Embryonic facial prominence (tissue), 1 donor: ENCODE results near the gene SDK1.
"Not testable (repeated sequence)": the region's sequence is repeated elsewhere in the genome, so short reads cannot be mapped to it uniquely, and the experiment has no call there.

Experiments
- DNase-seq: peaks from one replicate; pipeline ENCODE4 v3.0.0-alpha.2; 2016; ENCODE audit errors: extremely low spot score

The SDK1 gene

DNA sequence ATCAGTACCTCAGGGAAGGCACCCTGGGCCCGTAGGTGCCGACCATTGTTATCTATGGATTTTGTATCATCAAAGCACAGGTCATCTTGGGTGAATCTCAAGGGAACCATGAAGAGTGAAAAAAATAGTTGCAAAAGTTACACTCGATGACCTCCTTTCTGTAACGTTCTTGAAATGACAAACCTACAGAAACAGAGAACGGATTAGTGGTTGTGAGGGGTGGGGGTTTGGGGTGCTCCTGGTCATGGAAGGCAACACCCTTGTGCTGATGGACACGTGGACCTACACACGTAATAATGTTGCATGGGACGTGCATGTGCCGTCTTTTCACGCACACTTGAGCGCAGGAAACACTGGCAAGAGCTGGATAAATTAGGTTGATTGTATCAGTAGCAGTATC, 655.9 kb downstream of the SDK1 start:
- no peak for DNase-seq

DNA sequence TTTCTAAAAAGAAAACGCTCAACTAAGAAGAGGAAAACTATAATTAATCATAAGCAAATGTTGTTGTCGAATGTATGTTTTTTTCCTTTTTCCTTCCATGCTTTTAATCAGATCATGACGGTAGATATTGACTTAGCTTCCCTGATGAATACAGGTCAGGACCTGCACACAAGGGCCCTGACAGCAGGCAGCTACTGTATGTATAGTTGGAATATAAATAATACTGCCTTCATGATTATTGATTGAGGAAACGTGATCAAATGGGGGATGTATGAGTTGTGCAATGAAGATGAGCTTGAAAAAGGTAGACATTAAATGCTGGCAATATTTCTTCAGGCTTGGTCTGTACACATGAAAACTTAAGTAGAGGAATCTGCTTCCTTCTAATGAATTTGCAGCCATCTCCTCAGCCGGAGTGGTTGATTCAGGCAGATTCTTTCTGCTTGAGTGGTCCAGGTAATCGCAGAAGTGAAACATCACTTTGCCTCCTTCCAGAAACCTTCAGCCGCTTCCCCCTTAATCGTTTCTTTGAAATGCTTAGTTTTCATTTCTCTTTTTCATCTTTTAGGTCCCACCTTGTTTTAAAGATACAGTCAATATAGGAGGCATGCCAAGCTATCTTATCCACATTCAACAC, 656.5 kb downstream of the SDK1 start:
- DNase-seq: no peak

DNA sequence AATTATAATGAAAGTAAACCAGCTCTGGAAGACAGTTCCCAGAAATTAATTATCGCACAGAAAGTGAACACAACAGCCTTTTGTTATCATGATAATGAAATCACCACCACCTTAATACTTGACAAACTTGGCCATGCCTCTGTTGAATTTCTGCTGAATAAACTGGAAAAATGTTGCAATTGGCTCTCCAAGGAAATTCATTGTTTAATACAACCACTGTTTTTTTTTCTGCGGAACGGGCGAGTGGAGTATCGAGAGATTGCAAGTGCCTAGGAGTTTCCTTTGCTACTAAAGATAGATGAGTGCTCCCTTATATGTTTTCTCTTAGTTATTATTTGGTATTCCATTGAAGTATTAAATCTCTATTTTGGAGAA, 657.0 kb downstream of the SDK1 start:
- DNase-seq: no peak

DNA sequence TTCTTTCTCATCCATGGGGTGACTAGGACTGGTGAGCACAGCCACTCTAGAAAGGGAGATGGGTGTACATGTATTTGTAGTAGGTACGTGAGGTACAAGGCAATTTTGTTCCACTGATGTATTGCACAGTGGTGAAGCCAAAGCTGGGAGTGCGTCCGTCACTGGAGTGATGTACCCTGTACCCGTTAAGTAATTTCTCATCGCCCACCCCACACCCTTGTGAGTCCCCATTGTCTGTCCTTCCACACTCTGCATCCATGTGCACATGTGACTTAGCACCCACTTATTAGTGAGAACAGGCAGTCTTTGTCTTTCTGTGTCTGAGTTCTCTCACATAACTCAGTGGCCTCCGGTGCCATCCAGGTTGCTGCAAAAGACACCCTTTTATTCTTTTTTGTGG, 658.3 kb downstream of the SDK1 start:
- no peak for DNase-seq

GRCh38 chr7:3960050-3960763, 659.2 kb downstream of the SDK1 start:
- no peak for DNase-seq

GRCh38 chr7:3960942-3961341, 659.9 kb downstream of the SDK1 start:
- DNase-seq: no peak

DNA sequence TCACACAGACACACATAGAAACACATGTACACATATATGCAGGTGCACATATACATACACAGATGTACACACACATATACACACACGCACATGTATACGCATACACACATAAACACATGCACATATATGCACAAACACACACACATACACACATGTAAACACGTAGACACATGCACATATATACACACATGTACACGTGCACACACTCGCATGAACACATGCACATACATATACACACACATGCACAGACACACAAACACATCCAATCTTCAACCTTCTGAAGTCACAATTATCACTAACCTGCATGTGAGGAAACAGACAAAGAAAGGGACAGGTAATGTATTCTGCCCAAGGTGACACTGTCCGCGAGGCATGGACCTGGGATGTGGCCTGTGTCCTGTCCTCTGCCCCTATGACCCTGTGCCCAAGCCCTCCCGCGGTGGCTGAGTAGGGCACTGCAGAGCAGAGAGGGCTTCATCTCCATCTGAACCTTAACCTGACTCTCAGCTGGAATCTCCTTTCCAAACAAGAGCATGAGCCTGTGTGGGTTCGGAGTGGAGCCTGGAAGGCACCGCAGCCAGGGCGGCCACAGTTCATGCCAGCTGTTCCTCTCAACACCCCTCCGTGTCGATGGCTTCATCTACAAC, 660.9 kb downstream of the SDK1 start:
- no peak for DNase-seq

- not testable (repeated sequence) for DNase-seq
Measured at GRCh38 chr7:3963768-3964167, 662.7 kb downstream of the SDK1 start.

GRCh38 chr7:3964980-3965606, 664.0 kb downstream of the SDK1 start:
- no peak for DNase-seq

- no peak for DNase-seq
Measured at GRCh38 chr7:3965794-3966395, 664.8 kb downstream of the SDK1 start.

DNA sequence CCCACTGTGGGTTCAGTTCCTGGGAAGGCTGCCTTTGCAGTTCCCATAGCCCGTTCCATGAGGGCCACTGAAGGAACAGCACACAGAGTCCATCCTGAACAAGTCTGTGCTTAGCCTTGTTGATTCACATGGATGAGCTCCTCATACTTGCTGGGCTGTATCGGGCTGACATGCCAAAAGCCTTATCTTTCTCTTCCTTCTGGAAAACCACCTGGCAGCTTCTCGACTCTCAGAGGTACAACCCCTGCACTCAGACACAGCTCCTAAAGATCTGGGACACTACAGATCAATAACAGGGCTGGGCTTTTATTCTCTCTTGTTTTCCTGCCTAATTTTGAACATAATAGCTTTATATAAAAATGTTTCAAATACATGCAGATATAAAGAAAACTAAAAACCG, 667.2 kb downstream of the SDK1 start:
- no peak for DNase-seq

- DNase-seq: no peak
Measured at GRCh38 chr7:3969286-3969685, 668.2 kb downstream of the SDK1 start.

DNA sequence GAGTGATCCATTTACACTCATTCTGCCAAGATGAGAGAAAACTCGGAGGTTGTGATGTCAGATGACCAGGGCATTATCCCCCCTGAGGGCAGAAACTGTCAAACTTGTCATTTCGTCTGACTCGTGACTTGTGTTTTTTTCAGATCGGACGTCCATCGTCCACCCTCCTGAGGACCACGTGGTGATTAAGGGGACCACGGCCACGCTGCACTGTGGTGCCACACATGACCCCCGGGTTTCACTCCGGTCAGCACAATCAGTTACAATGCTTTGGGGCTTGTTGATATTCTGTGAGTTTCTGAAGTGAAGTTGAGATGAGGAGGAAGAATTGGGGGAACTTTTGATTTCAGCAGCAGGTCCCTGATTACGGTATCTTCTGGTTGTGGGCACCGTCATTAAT, 670.3 kb downstream of the SDK1 start:
- DNase-seq: no peak

DNA sequence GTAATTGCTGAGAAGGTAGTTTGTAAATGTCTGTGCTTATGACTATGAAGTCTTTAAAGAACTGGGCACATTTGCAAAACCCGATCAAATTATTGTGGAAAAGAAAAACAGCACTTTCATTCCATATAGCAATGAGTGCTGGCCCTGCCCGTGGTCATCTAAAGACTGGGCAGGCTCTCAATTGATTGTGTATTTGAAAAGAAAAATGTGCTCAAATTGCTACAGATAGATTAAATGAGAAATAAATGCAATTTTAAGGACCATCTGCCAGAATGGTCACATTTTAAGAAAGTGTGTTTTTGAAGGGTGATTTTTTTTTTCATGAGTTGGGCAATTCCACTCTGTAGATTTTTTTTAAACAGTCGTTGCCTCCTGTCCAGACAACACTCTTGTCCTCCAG, 672.2 kb downstream of the SDK1 start:
- DNase-seq: no peak

DNA sequence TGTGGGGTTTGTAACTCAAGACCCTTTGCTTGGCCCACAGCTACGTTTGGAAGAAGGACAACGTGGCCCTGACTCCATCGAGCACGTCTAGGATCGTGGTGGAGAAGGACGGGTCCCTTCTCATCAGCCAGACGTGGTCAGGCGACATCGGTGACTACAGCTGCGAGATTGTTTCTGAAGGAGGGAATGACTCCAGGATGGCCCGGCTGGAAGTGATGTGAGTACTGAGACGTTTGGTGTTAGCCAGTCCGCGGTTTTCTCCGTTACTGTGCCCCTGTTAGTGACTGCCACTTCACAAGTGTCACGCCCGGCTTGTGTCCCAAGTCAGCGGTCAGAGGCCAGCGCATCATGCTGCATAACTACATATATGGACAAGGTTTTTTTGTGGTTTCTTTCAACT, 673.3 kb downstream of the SDK1 start:
- no peak for DNase-seq

DNA sequence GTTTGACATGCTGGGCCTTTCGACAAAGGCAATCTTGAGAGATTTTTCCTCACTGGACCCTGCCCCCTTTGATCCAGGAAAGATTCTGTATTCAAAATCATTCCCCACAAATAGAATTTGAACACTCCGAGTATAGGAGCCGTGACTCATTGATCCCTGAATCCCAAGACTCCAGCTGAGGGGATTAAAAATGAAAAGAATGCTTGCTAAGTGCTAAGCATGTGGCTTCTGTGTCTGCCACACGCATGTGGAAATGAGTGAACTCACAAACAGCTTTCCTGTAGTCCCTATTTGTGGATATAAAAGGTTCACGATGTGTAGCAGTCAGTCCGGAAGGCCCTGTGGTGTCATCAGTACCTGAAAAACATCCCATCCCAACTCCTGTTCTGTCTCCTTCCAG, 674.3 kb downstream of the SDK1 start:
- DNase-seq: no peak

DNA sequence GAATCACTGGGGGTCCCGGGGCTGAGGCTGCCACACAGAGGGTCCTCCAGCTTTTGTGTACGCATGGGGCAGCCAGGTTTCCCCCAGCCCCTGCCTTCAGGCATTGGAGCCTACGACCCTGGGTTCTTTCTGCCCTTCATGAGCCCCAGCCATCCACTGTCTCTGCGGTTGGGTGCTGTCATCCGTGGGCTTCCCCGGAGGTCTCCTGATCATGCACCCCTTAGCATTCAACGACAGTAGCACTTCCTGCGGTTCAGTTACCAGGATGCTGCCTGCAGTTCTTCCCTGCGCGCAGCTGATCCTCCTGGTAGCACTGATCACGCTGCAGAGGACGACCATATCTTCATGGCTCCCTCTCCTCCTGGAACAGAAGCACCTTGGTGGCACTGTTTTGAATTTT, 676.3 kb downstream of the SDK1 start:
- no peak for DNase-seq

GRCh38 chr7:3978839-3979238, 677.8 kb downstream of the SDK1 start:
- no peak for DNase-seq

- no peak for DNase-seq
Measured at GRCh38 chr7:3979611-3980299, 678.7 kb downstream of the SDK1 start.

DNA sequence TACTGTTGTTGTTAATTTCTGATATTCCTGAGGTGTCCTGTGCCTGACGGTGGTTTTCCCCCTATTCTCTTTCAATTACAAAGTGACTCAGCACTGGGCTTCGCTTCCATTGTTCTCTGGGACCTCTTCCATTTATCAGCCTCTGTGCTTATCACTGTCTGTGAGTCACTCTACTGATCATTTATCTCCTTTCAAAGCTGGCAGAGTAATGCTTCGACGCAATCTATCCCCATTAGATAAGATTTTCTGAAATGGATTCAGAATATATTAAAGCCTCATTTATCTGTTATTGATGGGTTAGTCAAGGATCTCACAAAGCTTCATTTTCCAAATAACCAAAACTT, 679.2 kb downstream of the SDK1 start:
- no peak for DNase-seq

DNA sequence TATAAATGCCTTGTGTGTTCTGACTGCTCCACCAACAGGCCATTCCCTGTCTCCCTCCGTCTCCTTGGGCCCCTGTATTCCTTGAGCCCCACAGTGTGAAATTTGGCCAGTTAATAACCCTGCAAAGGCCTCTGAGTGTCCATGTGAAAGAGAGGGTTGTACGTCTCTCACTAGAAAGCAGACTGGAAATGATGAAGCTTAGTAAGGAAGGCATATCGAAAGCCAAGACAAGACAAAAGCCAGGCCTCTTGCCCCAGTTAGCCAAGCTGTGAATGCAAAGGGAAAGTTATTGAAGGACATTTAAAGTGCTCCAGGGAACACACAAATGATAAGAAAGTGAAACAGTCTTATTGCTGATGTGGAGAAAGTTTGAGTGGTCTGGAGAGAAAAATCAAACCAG, 680.2 kb downstream of the SDK1 start:
- no peak for DNase-seq

DNA sequence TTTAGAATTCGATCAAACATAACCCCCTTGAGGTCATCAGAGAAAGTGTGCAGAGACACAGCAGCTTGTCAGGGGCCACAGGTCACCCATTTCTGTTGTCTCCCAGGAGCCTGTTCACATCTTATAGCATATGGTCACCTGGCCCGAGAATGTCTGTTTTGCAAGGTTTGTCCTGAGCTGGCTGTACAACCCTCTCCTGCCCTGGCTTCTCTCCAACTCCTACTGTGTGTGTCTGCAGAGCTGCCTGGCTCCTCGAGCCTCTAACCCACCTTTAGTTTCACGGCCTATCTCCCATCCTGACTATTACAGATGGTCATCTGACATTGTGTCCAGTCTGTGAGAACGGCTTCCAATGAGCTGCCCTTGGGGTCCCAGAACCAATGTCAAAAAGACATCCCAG, 683.4 kb downstream of the SDK1 start:
- no peak for DNase-seq
